H1 (cell line): ENCODE results near the gene PGPEP1. TPM values are rescaled to one million over a fixed set of nuclear protein-coding genes. Genes with fewer than 3 reads are reported as not detected.
A peak's percentile ranks its signal among the peaks of the same experiment; 100 is the strongest.

Experiments used
- E2F6 ChIP-seq: IDR thresholded peaks from 2 replicates; pipeline ENCODE4 v1.6.1; 2012; ENCODE audit warnings: inconsistent platforms
- EP300 ChIP-seq, 2 experiments: IDR thresholded peaks; 1 replicate in 1 of 2; 2 replicates in 1 of 2; pipeline ENCODE4 v1.6.1; 2011 to 2012; ENCODE audit warnings: low read depth in 2 of 2, low read length in 2 of 2, mild to moderate bottlenecking in 2 of 2, borderline replicate concordance in 1 of 2, inconsistent platforms in 1 of 2, moderate library complexity in 1 of 2
- HDAC2 ChIP-seq, 2 experiments: fragments of 300-600 bp in 1 of 2; sonication (generic) in 1 of 2; IDR thresholded peaks; 2 replicates each; pipeline ENCODE4 v1.6.1; 2011 to 2012; ENCODE audit warnings: low read depth in 2 of 2, low read length in 2 of 2, mild to moderate bottlenecking in 2 of 2, moderate library complexity in 2 of 2, borderline replicate concordance in 1 of 2, inconsistent platforms in 1 of 2
- KDM4A ChIP-seq: IDR thresholded peaks from one replicate; pipeline ENCODE4 v1.7.1; 2012; ENCODE audit warnings: low read depth, mild to moderate bottlenecking, moderate library complexity, low read length, inconsistent platforms; ENCODE audit not compliant: severe bottlenecking
- NANOG ChIP-seq: IDR thresholded peaks from 2 replicates; pipeline ENCODE4 v1.6.1; 2011; ENCODE audit warnings: low read length, low read depth, mild to moderate bottlenecking, inconsistent platforms; ENCODE audit not compliant: insufficient read depth, poor library complexity, severe bottlenecking
- SIN3A ChIP-seq, 2 experiments: IDR thresholded peaks in 1 of 2; conservative IDR thresholded peaks in 1 of 2; 2 replicates each; pipeline ENCODE4 v1.6.1; 2011 to 2012; ENCODE audit warnings: low read length in 2 of 2, improper control_type of control experiment in 1 of 2, low read depth in 1 of 2, mild to moderate bottlenecking in 1 of 2
- SIRT6 ChIP-seq: IDR thresholded peaks from one replicate; pipeline ENCODE4 v1.7.1; 2012; ENCODE audit warnings: low read length, inconsistent platforms
- TBP ChIP-seq: IDR thresholded peaks from 2 replicates; pipeline ENCODE4 v1.6.1; 2011; ENCODE audit warnings: low read depth, low read length, improper control_type of control experiment
- YY1 ChIP-seq: IDR thresholded peaks from 2 replicates; pipeline ENCODE4 v1.6.1; 2011; ENCODE audit warnings: low read depth, mild to moderate bottlenecking, low read length
- polyA plus RNA-seq, 7 experiments: library from polyadenylated mRNA; depleted of rRNA in 3 of 7; stranded (reverse) in 5 of 7; unstranded in 2 of 7; fragments of >200 nt in 5 of 7; fragments of 200-250 nt in 2 of 7; gene quantifications; 1 replicate in 5 of 7; 2 replicates in 1 of 7; 4 replicates in 1 of 7; pipeline versions ENCODE4 v1.2.1 to v1.2.3, GENCODE V29; 2011 to 2013; ENCODE audit warnings: missing spikeins in 2 of 7, mixed read lengths in 2 of 7
- total RNA-seq: library from RNA; stranded (reverse); fragmentation: NEBNext Ultra II Directional; extraction: Animal tissue kit (Norgen Biotek cat#: 25700); gene quantifications from 2 replicates; pipeline ENCODE4 v1.2.1, GENCODE V29; 2021

PGPEP1 gene
- total and polyA plus RNA-seq, 2 of the 8 experiments (the other 6 are each of a cell fraction or from before 2014, with no cell fraction given), result 17.0 to 33.4 TPM

GRCh38 chr19:18397242-18398202 is 57.1 kb downstream of the PGPEP1 start, which contains the start of gene LRRC25 (continued):
- TF ChIP-seq SIRT6 (no peak), YY1 (no peak), KDM4A (peak; percentile 42), NANOG (no peak), SIN3A (conservative IDR thresholded peaks at IDR 0.05 in 1 of 2, IDR thresholded peaks at IDR 0.05 in 1 of 2; ENCODE audit: low read depth in 1 of 2, low read length in 2 of 2) (0 out of 4 replicates have a peak, but pooled peaks have one; percentile 23 to 28), E2F6 (no peak), EP300 (IDR thresholded peaks at IDR 0.05; ENCODE audit: borderline replicate concordance in 1 of 2, low read depth in 2 of 2, low read length in 2 of 2) (no peak), TBP (no peak), HDAC2 (IDR thresholded peaks at IDR 0.05; ENCODE audit: borderline replicate concordance in 1 of 2, low read depth in 2 of 2, low read length in 2 of 2) (peak in 1 of 2 experiments; percentile 8; a peak in 1 of 4 replicates)
